A549 (cell line): Measurements from ENCODE around the gene VWCE.

Source experiments
- POLR2A ChIP-seq: IDR thresholded peaks from 2 replicates; pipeline ENCODE4 v1.6.1; 2012; ENCODE audit warnings: mild to moderate bottlenecking, low read length
- TF ChIP-seq, protein P1 (sequence below): IDR thresholded peaks from 2 replicates; pipeline ENCODE4 v1.6.1; 2012; ENCODE audit warnings: low read depth, borderline replicate concordance

- no peak for TF ChIP-seq POLR2A
- TF ChIP-seq, protein P1, sequence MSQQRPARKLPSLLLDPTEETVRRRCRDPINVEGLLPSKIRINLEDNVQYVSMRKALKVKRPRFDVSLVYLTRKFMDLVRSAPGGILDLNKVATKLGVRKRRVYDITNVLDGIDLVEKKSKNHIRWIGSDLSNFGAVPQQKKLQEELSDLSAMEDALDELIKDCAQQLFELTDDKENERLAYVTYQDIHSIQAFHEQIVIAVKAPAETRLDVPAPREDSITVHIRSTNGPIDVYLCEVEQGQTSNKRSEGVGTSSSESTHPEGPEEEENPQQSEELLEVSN, result no peak
Observed at GRCh38 chr11:61341706-61342105, 46.6 kb upstream of the VWCE start.
